ENCODE results near the gene JARID2. TPM values are rescaled to one million over a fixed set of nuclear protein-coding genes. Genes with fewer than 3 reads are reported as not detected.

Gene JARID2
- total RNA-seq, 1 donor from 2014 or later = 43.9 TPM

DNA sequence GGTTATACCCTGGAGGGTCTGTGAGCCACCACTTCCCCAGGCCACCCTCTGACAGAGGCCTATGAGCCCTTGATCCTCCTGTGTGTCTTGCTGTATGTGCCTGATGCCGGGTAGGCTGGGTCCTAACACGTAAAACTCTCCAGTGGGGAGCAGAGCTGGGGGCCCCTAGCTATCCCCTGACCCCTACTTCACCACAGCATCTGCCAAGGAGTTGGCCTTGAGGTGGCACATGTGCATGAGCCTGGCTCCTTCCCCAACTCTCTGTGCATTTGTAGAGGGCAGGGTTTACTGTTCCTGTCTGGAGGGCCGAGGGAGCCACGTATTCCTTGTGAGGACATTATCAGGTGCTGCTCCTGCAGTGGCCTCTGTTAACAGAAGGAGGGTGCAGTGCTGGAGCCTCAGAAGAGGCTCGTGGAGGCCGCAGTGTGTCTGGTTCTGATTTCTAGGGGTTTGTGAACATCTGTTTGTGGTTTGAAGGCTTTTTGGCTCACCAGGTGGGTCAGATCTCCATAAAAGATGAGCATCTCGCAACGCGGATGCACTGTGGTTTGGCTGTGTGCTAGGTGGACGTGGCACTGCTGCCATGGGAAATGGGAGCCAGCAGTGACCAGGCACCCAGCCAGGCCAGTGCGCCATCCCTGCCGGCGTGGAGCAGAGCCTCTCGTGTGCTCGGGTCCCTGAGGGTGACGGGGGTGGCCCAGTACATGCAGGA, 264.8 kb downstream of the JARID2 start:
- no peaks in the 10 kb centered on the region for H3K27me3 Mint-ChIP-seq
- peaks cover 11% of the 10 kb centered on the region for H3K4me1 Mint-ChIP-seq (ENCODE audit: unreplicated experiment)
- H3K4me3 Mint-ChIP-seq = no peak overlapping the region
- peaks cover 41% of the 10 kb centered on the region for H3K36me3 Mint-ChIP-seq
- TF ChIP-seq, protein P1, sequence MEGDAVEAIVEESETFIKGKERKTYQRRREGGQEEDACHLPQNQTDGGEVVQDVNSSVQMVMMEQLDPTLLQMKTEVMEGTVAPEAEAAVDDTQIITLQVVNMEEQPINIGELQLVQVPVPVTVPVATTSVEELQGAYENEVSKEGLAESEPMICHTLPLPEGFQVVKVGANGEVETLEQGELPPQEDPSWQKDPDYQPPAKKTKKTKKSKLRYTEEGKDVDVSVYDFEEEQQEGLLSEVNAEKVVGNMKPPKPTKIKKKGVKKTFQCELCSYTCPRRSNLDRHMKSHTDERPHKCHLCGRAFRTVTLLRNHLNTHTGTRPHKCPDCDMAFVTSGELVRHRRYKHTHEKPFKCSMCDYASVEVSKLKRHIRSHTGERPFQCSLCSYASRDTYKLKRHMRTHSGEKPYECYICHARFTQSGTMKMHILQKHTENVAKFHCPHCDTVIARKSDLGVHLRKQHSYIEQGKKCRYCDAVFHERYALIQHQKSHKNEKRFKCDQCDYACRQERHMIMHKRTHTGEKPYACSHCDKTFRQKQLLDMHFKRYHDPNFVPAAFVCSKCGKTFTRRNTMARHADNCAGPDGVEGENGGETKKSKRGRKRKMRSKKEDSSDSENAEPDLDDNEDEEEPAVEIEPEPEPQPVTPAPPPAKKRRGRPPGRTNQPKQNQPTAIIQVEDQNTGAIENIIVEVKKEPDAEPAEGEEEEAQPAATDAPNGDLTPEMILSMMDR (conservative IDR thresholded peaks at IDR 0.05) = no peak
- no peak for DNase-seq (ENCODE audit: extremely low spot score, unreplicated experiment)
- H3K27ac Mint-ChIP-seq = no peak overlapping the region
- H3K9me3 Mint-ChIP-seq = no peaks in the 10 kb centered on the region

DNA sequence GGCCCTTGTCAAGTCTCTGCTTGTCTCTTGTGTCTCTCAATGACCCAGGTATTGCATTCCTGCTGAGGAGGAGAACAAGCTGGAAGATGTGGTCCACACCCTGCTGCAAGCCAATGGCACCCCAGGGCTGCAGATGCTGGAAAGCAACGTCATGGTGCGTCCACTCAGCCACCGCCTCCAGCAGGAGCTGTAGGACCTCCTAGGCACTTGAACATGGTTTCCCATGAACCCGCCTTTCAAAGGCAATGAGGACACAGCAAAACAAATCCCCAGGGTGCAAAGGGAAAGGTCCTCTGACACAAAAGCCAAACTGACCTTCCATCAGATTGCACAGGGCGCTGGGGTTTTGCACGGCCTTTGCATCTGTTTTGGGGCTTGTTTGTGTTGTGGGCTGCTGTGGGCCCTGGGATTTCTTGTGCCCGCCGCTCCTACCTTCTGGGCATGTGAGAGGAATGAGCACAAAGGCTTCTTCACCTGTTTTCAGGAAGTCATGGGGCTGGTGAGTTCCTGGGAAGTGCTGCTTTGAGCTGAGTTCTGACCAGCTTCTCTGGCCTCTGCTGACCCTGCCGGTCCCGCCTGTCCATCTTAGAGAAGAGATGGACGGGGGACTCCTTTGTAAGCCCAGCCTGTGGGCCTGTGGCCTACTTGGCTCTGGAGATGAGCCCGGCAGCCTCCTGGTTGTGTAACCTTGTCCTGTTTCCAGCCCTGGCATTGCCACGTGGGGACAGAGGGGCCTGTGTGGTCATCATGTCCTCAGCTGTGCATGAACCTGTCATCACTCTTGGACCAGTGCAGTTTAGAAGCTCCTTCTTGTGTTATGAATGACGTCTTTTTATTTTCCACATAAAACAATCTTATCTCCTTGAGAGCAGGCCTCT, 265.6 kb downstream of the JARID2 start:
- TF ChIP-seq, protein P1 (conservative IDR thresholded peaks at IDR 0.05) = no peak
- no peaks in the 10 kb centered on the region for H3K9me3 Mint-ChIP-seq
- peaks cover 11% of the 10 kb centered on the region for H3K4me1 Mint-ChIP-seq (ENCODE audit: unreplicated experiment)
- no peaks in the 10 kb centered on the region for H3K27me3 Mint-ChIP-seq
- peak overlapping the region; percentile 34 for H3K27ac Mint-ChIP-seq
- no peak overlapping the region for H3K4me3 Mint-ChIP-seq
- no peak for DNase-seq (ENCODE audit: extremely low spot score, unreplicated experiment)
- peaks cover 43% of the 10 kb centered on the region for H3K36me3 Mint-ChIP-seq

DNA sequence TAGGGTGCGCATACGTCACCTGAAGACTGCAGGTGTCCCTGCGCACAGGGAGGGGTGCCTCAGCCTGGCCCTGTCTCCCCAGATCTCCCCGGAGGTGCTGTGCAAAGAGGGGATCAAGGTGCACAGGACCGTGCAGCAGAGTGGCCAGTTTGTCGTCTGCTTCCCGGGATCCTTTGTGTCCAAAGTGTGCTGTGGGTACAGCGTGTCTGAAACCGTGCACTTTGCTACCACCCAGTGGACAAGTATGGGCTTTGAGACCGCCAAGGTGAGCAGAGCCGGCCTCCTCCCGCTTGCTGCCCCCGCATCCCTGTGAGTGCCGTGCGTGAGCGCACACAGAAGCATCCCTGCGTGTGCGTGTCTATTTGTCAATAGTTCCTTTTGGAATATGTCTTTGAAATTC, 266.3 kb downstream of the JARID2 start:
- no peaks in the 10 kb centered on the region for H3K9me3 Mint-ChIP-seq

DNA sequence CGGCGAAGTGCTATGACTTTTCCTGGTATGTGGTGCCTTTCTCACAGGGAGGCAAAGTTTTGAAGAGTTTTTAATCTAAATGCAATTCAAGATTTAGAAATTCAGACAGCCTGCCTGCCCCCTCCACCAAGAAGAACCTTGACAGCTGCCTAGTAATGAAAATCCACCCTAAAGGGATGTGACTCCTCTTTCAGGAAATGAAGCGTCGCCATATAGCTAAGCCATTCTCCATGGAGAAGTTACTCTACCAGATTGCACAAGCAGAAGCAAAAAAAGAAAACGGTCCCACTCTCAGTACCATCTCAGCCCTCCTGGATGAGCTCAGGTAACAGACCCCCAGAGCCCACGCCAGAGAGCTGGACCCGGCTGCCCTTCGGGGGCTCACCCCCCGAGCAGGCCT, 266.9 kb downstream of the JARID2 start:
- Mint-ChIP-seq H3K27me3 (no peaks in the 10 kb centered on the region), H3K36me3 (peaks cover 35% of the 10 kb centered on the region), H3K4me1 (ENCODE audit: unreplicated experiment) (peaks cover 7% of the 10 kb centered on the region), H3K27ac (peak overlapping the region; percentile 34), H3K9me3 (no peaks in the 10 kb centered on the region), H3K4me3 (no peak overlapping the region)
- no peak for DNase-seq (ENCODE audit: extremely low spot score, unreplicated experiment)
- TF ChIP-seq, protein P1 (conservative IDR thresholded peaks at IDR 0.05) = no peak

More for the DNA sequence above, 266.3 kb downstream of the JARID2 start:
- Mint-ChIP-seq H3K4me1 (ENCODE audit: unreplicated experiment) (peaks cover 7% of the 10 kb centered on the region), H3K27ac (peak overlapping the region; percentile 34), H3K36me3 (peaks cover 38% of the 10 kb centered on the region), H3K27me3 (no peaks in the 10 kb centered on the region), H3K4me3 (no peak overlapping the region)
- TF ChIP-seq, protein P1 (conservative IDR thresholded peaks at IDR 0.05) = peak; percentile 57
- no peak for DNase-seq (ENCODE audit: extremely low spot score, unreplicated experiment)

DNA sequence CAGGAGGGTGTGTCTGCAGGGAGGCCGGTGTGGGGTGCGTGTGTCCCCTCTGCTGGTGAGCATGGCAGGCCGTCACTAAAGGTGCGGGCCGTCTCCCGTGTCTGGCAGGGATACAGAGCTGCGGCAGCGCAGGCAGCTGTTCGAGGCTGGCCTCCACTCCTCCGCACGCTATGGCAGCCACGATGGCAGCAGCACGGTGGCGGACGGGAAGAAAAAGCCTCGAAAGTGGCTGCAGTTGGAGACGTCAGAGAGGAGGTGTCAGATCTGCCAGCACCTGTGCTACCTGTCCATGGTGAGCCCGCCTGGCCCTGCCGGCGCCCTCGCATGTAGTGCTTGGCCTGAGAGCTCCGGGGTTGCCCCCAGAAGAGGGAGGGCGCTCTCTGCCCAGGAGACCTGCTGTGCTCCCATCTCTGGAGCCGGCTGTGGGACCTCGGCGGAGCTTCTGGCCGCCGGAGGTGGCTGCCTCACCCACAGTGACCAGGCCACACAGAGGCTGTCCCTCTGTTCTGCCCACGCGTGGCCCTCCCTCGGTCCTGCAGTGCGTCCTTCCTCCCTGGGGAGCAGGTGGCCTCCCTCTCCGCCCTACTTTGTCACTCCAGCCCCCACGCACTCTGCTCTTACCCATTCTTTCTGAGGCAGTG, 267.4 kb downstream of the JARID2 start:
- Mint-ChIP-seq H3K27ac (no peak overlapping the region), H3K4me3 (no peak overlapping the region), H3K9me3 (no peaks in the 10 kb centered on the region), H3K27me3 (no peaks in the 10 kb centered on the region), H3K36me3 (peaks cover 36% of the 10 kb centered on the region), H3K4me1 (ENCODE audit: unreplicated experiment) (peaks cover 7% of the 10 kb centered on the region)
- TF ChIP-seq, protein P1 (conservative IDR thresholded peaks at IDR 0.05) = no peak
- no peak for DNase-seq (ENCODE audit: extremely low spot score, unreplicated experiment)
